H1 (cell line): ENCODE data around the gene SCYGR4. TPM values are rescaled to one million over a fixed set of nuclear protein-coding genes. Genes with fewer than 3 reads are reported as not detected.

Source experiments
- BCL11A ChIP-seq, 2 experiments: IDR thresholded peaks; one replicate each; pipeline ENCODE4 v1.6.1; 2011; ENCODE audit warnings: low read depth in 2 of 2, low read length in 2 of 2, mild to moderate bottlenecking in 2 of 2
- SP1 ChIP-seq: IDR thresholded peaks from 2 replicates; pipeline ENCODE4 v1.6.1; 2011; ENCODE audit warnings: low read depth, low read length
- polyA plus RNA-seq, 7 experiments: library from polyadenylated mRNA; depleted of rRNA in 3 of 7; stranded (reverse) in 5 of 7; unstranded in 2 of 7; fragments of >200 nt in 5 of 7; fragments of 200-250 nt in 2 of 7; gene quantifications; 1 replicate in 5 of 7; 2 replicates in 1 of 7; 4 replicates in 1 of 7; pipeline versions ENCODE4 v1.2.1 to v1.2.3, GENCODE V29; 2011 to 2013; ENCODE audit warnings: missing spikeins in 2 of 7, mixed read lengths in 2 of 7
- total RNA-seq: library from RNA; stranded (reverse); fragmentation: NEBNext Ultra II Directional; extraction: Animal tissue kit (Norgen Biotek cat#: 25700); gene quantifications from 2 replicates; pipeline ENCODE4 v1.2.1, GENCODE V29; 2021

SCYGR4 gene
- total and polyA plus RNA-seq, 2 of the 8 experiments (the other 6 are each of a cell fraction or from before 2014, with no cell fraction given), result not detected

DNA sequence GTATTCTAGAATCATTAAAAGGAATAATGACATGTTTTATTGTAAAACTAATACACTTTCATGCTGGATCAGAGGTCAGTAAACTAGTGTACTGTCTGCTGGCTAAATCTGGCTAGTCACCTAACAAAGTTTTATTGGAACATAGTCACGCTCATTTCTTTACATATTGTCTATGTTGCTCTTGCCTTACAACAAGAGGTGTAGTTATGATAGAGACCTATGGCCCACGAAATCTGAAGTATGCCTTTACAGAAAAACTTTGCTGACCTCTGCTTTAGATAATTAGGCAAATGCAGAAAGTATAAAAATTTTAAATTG lies 48.5 kb upstream of the SCYGR4 start (continued):
- TF ChIP-seq BCL11A (IDR thresholded peaks at IDR 0.05; ENCODE audit: low read depth in 2 of 2, low read length in 2 of 2) (no peak), SP1 (no peak)
